Body of pancreas (tissue), 4 donors: ENCODE measurements around the gene OPA3.

Source experiments
- POLR2A ChIP-seq, 3 donors: fragments of 450-650 bp; IDR thresholded peaks; one replicate each; pipeline ENCODE4 v1.6.1; 2016; ENCODE audit warnings: antibody characterized with exemption in 3 of 3, mild to moderate bottlenecking in 2 of 3
- TF ChIP-seq, protein P1 (sequence below), 7 experiments: fragments of 450-650 bp in 4 of 7; fragments of 200-600 bp in 3 of 7; sonication (generic) in 3 of 7; IDR thresholded peaks; one replicate each; pipeline ENCODE4 v1.5.1; 2016 to 2019; ENCODE audit warnings: antibody characterized with exemption in 7 of 7

DNA sequence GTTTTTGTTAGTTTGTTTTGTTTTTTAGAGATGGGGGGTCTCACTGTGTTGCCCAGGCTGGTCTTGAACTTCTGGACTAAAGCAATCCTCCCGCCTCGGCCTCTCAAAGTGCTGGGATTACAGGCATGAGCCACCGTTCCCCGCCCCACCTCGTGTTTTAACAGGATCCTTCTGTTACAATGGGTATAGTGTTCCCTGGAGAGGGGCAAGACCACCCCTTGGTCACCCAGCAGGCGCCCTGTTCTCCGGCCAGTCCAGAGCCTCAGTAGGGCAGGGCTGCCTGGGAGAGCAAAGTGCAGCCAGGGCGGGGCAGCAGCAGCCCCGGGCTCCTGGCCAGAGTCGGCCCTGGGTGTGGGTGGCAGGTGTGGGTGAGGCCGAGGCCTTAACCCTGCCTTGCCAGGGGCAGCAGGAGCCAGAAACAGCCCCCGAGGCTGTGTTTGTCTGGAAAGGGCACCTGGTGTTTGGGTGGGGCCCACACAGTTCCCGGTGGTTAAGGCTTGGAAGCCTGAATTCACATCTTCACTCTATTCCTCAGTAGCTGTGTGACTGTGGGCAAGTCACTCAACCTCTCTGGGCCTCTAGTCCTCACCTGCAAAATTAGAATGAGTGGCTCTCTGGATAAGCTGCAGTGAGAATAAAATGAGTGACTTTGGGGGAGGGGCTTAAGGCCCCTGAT, 70.1 kb downstream of the OPA3 start:
- TF ChIP-seq, protein P1, sequence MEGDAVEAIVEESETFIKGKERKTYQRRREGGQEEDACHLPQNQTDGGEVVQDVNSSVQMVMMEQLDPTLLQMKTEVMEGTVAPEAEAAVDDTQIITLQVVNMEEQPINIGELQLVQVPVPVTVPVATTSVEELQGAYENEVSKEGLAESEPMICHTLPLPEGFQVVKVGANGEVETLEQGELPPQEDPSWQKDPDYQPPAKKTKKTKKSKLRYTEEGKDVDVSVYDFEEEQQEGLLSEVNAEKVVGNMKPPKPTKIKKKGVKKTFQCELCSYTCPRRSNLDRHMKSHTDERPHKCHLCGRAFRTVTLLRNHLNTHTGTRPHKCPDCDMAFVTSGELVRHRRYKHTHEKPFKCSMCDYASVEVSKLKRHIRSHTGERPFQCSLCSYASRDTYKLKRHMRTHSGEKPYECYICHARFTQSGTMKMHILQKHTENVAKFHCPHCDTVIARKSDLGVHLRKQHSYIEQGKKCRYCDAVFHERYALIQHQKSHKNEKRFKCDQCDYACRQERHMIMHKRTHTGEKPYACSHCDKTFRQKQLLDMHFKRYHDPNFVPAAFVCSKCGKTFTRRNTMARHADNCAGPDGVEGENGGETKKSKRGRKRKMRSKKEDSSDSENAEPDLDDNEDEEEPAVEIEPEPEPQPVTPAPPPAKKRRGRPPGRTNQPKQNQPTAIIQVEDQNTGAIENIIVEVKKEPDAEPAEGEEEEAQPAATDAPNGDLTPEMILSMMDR (IDR thresholded peaks at IDR 0.05): no peak
- TF ChIP-seq POLR2A (IDR thresholded peaks at IDR 0.05): no peak
